ENCODE results near the gene HRK. TPM values are rescaled to one million over a fixed set of nuclear protein-coding genes. Genes with fewer than 3 reads are reported as not detected.
A peak's percentile ranks its signal among the peaks of the same experiment; 100 is the strongest.
"Not testable (repeated sequence)": the region's sequence is repeated elsewhere in the genome, so short reads cannot be mapped to it uniquely, and the experiment has no call there.

The HRK gene
- total RNA-seq, 2 donors from 2014 or later = 0.19 to 0.52 TPM

- Histone ChIP-seq H3K27ac (no peak overlapping the region), H3K27me3 (no peaks in the 10 kb centered on the region), H3K36me3 (no peaks in the 10 kb centered on the region), H3K9me3 (no peaks in the 10 kb centered on the region), H3K4me3 (peak overlapping the region; percentile 62), H3K4me1 (no peaks in the 10 kb centered on the region), H3K9ac (ENCODE audit: low read depth in 2 of 2, low read length in 2 of 2) (peak overlapping the region; percentile 78 to 96)
- no peak for TF ChIP-seq CTCF (IDR thresholded peaks at IDR 0.05)
- intact Hi-C loops (cut with DNase I) = loop anchor here (5.0 kb wide), 1 partner anchor 76 kb away; no protein-coding TSS in a partner anchor
- DNase-seq = peak; percentile 25
Observed at GRCh38 chr12:116818341-116818856, 62.8 kb downstream of the HRK start.

GRCh38 chr12:116814766-116815165 lies 66.5 kb downstream of the HRK start:
- not testable (repeated sequence) for H3K36me3 ChIP-seq; H3K27ac ChIP-seq; H3K4me1 ChIP-seq; DNase-seq; H3K27me3 ChIP-seq; H3K9ac ChIP-seq (ENCODE audit: low read depth in 2 of 2, low read length in 2 of 2); H3K4me3 ChIP-seq; H3K9me3 ChIP-seq
- intact Hi-C loops (cut with DNase I) = loop anchor here (5.0 kb wide), 1 partner anchor 72 kb away; no protein-coding TSS in a partner anchor

GRCh38 chr12:116813271-116814041 lies 67.8 kb downstream of the HRK start:
- Histone ChIP-seq H3K9ac (ENCODE audit: low read depth in 2 of 2, low read length in 2 of 2) (no peak overlapping the region), H3K9me3 (no peaks in the 10 kb centered on the region), H3K4me1 (no peaks in the 10 kb centered on the region), H3K27ac (no peak overlapping the region), H3K27me3 (no peaks in the 10 kb centered on the region), H3K36me3 (no peaks in the 10 kb centered on the region), H3K4me3 (no peak overlapping the region)
- no peak for TF ChIP-seq CTCF (IDR thresholded peaks at IDR 0.05)
- intact Hi-C loops (cut with DNase I) = no loop called here
- no peak for DNase-seq

- H3K4me1 ChIP-seq = no peaks in the 10 kb centered on the region
- no peaks in the 10 kb centered on the region for H3K9me3 ChIP-seq
- TF ChIP-seq CTCF (IDR thresholded peaks at IDR 0.05) = no peak
- no peak overlapping the region for H3K27ac ChIP-seq
- H3K4me3 ChIP-seq = no peak overlapping the region
- no peak overlapping the region for H3K9ac ChIP-seq (ENCODE audit: low read depth in 2 of 2, low read length in 2 of 2)
- H3K27me3 ChIP-seq = no peaks in the 10 kb centered on the region
- H3K36me3 ChIP-seq = no peaks in the 10 kb centered on the region
- no peak for DNase-seq
- intact Hi-C loops (cut with DNase I) = no loop called here
Observed at GRCh38 chr12:116812238-116812637, 69.0 kb downstream of the HRK start.

GRCh38 chr12:116808113-116809105 lies 72.8 kb downstream of the HRK start:
- H3K27ac ChIP-seq = no peak overlapping the region
- intact Hi-C loops (cut with DNase I) = no loop called here
- no peaks in the 10 kb centered on the region for H3K9me3 ChIP-seq
- no peaks in the 10 kb centered on the region for H3K36me3 ChIP-seq
- H3K4me3 ChIP-seq = no peak overlapping the region
- no peak for TF ChIP-seq CTCF (IDR thresholded peaks at IDR 0.05)
- H3K9ac ChIP-seq (ENCODE audit: low read depth in 2 of 2, low read length in 2 of 2) = no peak overlapping the region
- DNase-seq = no peak
- no peaks in the 10 kb centered on the region for H3K27me3 ChIP-seq
- no peaks in the 10 kb centered on the region for H3K4me1 ChIP-seq
